H1 (cell line): Measurements from ENCODE around the gene ABHD12. TPM values are rescaled to one million over a fixed set of nuclear protein-coding genes. Genes with fewer than 3 reads are reported as not detected.

Experiments used
- CTCF ChIA-PET: fragments of 300-600 bp; sonication (Branson Sonifier 250); formaldehyde crosslinking; loops from one replicate; lab custom pipeline; 2021; ENCODE audit not compliant: partially characterized antibody; lab: Charles Lee
- POLR2A ChIA-PET: fragments of 300-600 bp; sonication (Branson Sonifier 250); formaldehyde crosslinking; loops from one replicate; lab custom pipeline; 2021; ENCODE audit warnings: inconsistent platforms; ENCODE audit not compliant: partially characterized antibody; lab: Charles Lee
- DNase-seq, 2 experiments: peaks; one replicate each; pipeline versions ENCODE4 v3.0.0 to v3.0.0-alpha.2; 2010 to 2022; ENCODE audit warnings: low spot score in 2 of 2, low read depth in 1 of 2, mixed read lengths in 1 of 2
- FAIRE-seq: peaks from 2 replicates; lab custom pipeline; 2011; peaks lifted over from hg19 to GRCh38; lab: Jason Lieb, UNC
- H2AFZ ChIP-seq: 2 replicates; pipeline ENCODE4 v1.8.1; 2012; ENCODE audit warnings: low read length, inconsistent platforms
- H2AK5ac ChIP-seq: 2 replicates; pipeline ENCODE4 v1.6.1; 2013; ENCODE audit warnings: low read depth, low read length
- H2BK120ac ChIP-seq: replicated peaks from 2 replicates; pipeline ENCODE3; 2013; ENCODE audit warnings: low read depth, low read length, inconsistent platforms
- H2BK12ac ChIP-seq: 2 replicates; pipeline ENCODE4 v1.6.1; 2013; ENCODE audit warnings: low read depth, low read length
- H2BK15ac ChIP-seq: 2 replicates; pipeline ENCODE4 v1.6.1; 2013; ENCODE audit warnings: low read length
- H2BK20ac ChIP-seq: 2 replicates; pipeline ENCODE4 v1.6.1; 2013; ENCODE audit warnings: low read length
- H2BK5ac ChIP-seq: 2 replicates; pipeline ENCODE4 v1.6.1; 2013; ENCODE audit warnings: low read depth, low read length
- H3K14ac ChIP-seq: 2 replicates; pipeline ENCODE4 v1.6.1; 2013; ENCODE audit warnings: inconsistent platforms; ENCODE audit not compliant: insufficient read length
- H3K18ac ChIP-seq: 2 replicates; pipeline ENCODE4 v1.6.1; 2013; ENCODE audit warnings: low read length; ENCODE audit errors: extremely low read depth
- H3K23ac ChIP-seq: 2 replicates; pipeline ENCODE4 v1.6.1; 2013; ENCODE audit warnings: inconsistent platforms; ENCODE audit not compliant: insufficient read length
- H3K23me2 ChIP-seq: 2 replicates; pipeline ENCODE4 v1.6.1; 2013; ENCODE audit warnings: low read depth, low read length
- H3K27ac ChIP-seq: 2 replicates; pipeline ENCODE4 v1.6.1; 2011; ENCODE audit warnings: low read depth, low read length, inconsistent platforms
- H3K27me3 ChIP-seq, 4 experiments: replicated peaks in 1 of 4; 1 replicate in 1 of 4; 2 replicates in 3 of 4; pipeline versions ENCODE4 v1.6.1 to v1.8.1; 2011 to 2013; ENCODE audit warnings: low read length in 3 of 4, mild to moderate bottlenecking in 3 of 4, inconsistent platforms in 2 of 4, mixed read lengths in 2 of 4, moderate library complexity in 1 of 4; ENCODE audit not compliant: control insufficient read depth in 3 of 4, insufficient read depth in 3 of 4; ENCODE audit errors: extremely low read depth in 1 of 4
- H3K36me3 ChIP-seq, 4 experiments: 2 replicates each; pipeline versions ENCODE4 v1.6.1 to v1.8.1; 2011 to 2013; ENCODE audit warnings: mild to moderate bottlenecking in 4 of 4, low read length in 3 of 4, moderate library complexity in 2 of 4, control low read depth in 1 of 4, inconsistent platforms in 1 of 4; ENCODE audit not compliant: insufficient read depth in 4 of 4, control insufficient read depth in 2 of 4
- H3K4ac ChIP-seq: replicated peaks from 2 replicates; pipeline ENCODE3; 2013; ENCODE audit warnings: low read length, low read depth, mixed read lengths, inconsistent platforms; ENCODE audit not compliant: insufficient read length
- H3K4me1 ChIP-seq, 4 experiments: replicated peaks in 1 of 4; 1 replicate in 1 of 4; 2 replicates in 3 of 4; pipeline versions ENCODE4 v1.6.1 to v1.8.1; 2011 to 2013; ENCODE audit warnings: low read length in 3 of 4, inconsistent platforms in 2 of 4, mixed read lengths in 1 of 4; ENCODE audit not compliant: insufficient read depth in 4 of 4, control insufficient read depth in 3 of 4
- H3K4me2 ChIP-seq, 2 experiments: 2 replicates each; pipeline versions ENCODE4 v1.6.1 to v1.8.1; 2011 to 2013; ENCODE audit warnings: low read depth in 2 of 2, low read length in 2 of 2, control low read depth in 1 of 2, inconsistent platforms in 1 of 2, mild to moderate bottlenecking in 1 of 2; ENCODE audit not compliant: insufficient read depth in 1 of 2
- H3K4me3 ChIP-seq, 4 experiments: fragments of 200-600, 300-600 bp in 1 of 4; sonication (generic), shearing (Covaris generic), sonication (Bioruptor Twin) in 1 of 4; 2 replicates each; pipeline versions ENCODE4 v1.5.1 to v1.8.1; 2011 to 2016; ENCODE audit warnings: low read length in 4 of 4, low read depth in 3 of 4, control low read depth in 2 of 4, inconsistent platforms in 2 of 4, mild to moderate bottlenecking in 2 of 4, mixed read lengths in 1 of 4, moderate library complexity in 1 of 4; ENCODE audit not compliant: insufficient read depth in 2 of 4; ENCODE audit errors: extremely low read depth in 1 of 4
- H3K56ac ChIP-seq: replicated peaks from 2 replicates; pipeline ENCODE3; 2013; ENCODE audit warnings: low read depth, mild to moderate bottlenecking, mixed read lengths, low read length, inconsistent platforms; ENCODE audit not compliant: insufficient read length
- H3K79me1 ChIP-seq: 2 replicates; pipeline ENCODE4 v1.6.1; 2013; ENCODE audit warnings: low read depth, low read length, control low read depth
- H3K79me2 ChIP-seq, 2 experiments: 2 replicates each; pipeline versions ENCODE4 v1.6.1 to v1.8.1; 2012 to 2013; ENCODE audit warnings: low read length in 2 of 2, mild to moderate bottlenecking in 2 of 2, inconsistent platforms in 1 of 2; ENCODE audit not compliant: insufficient read depth in 2 of 2, control insufficient read depth in 1 of 2
- H3K9ac ChIP-seq, 4 experiments: replicated peaks in 1 of 4; 1 replicate in 1 of 4; 2 replicates in 3 of 4; pipeline versions ENCODE4 v1.6.1 to v1.8.1; 2011 to 2013; ENCODE audit warnings: low read depth in 3 of 4, low read length in 3 of 4, control low read depth in 2 of 4, mild to moderate bottlenecking in 2 of 4, moderate library complexity in 2 of 4, inconsistent platforms in 1 of 4; ENCODE audit errors: extremely low read depth in 1 of 4
- H3K9me3 ChIP-seq, 2 experiments: 2 replicates each; pipeline versions ENCODE4 v1.6.1 to v1.8.1; 2012 to 2013; ENCODE audit warnings: mild to moderate bottlenecking in 2 of 2, moderate library complexity in 2 of 2, control low read depth in 1 of 2, inconsistent platforms in 1 of 2, low read depth in 1 of 2, low read length in 1 of 2, mixed read lengths in 1 of 2; ENCODE audit not compliant: insufficient read depth in 2 of 2
- H4K20me1 ChIP-seq, 2 experiments: replicated peaks in 1 of 2; 2 replicates each; pipeline versions ENCODE3 to v1.8.1; 2011 to 2013; ENCODE audit warnings: inconsistent platforms in 2 of 2, low read length in 2 of 2, mild to moderate bottlenecking in 1 of 2; ENCODE audit not compliant: insufficient read depth in 2 of 2, control insufficient read depth in 1 of 2
- H4K5ac ChIP-seq: 2 replicates; pipeline ENCODE4 v1.6.1; 2013; ENCODE audit warnings: low read length, low read depth, mixed read lengths, inconsistent platforms; ENCODE audit not compliant: insufficient read length
- H4K8ac ChIP-seq: 2 replicates; pipeline ENCODE4 v1.8.0; 2013; ENCODE audit warnings: mild to moderate bottlenecking, moderate library complexity, low read length, inconsistent platforms; ENCODE audit not compliant: insufficient read depth; ENCODE audit errors: extremely low read depth
- H4K91ac ChIP-seq: replicated peaks from 2 replicates; pipeline ENCODE3; 2013; ENCODE audit warnings: low read length, mixed read lengths, inconsistent platforms; ENCODE audit not compliant: insufficient read length
- BACH1 ChIP-seq: IDR thresholded peaks from 2 replicates; pipeline ENCODE4 v1.6.1; 2012; ENCODE audit warnings: low read length, improper control_type of control experiment
- CEBPB ChIP-seq: IDR thresholded peaks from 2 replicates; pipeline ENCODE4 v1.6.1; 2012; ENCODE audit warnings: low read depth, low read length
- E2F6 ChIP-seq: IDR thresholded peaks from 2 replicates; pipeline ENCODE4 v1.6.1; 2012; ENCODE audit warnings: inconsistent platforms
- KDM1A ChIP-seq: fragments of 200-600, 300-600 bp; sonication (generic); IDR thresholded peaks from 2 replicates; pipeline ENCODE4 v1.7.1; 2016; ENCODE audit warnings: mild to moderate bottlenecking, low read length, borderline replicate concordance
- MAX ChIP-seq: IDR thresholded peaks from 2 replicates; pipeline ENCODE4 v1.6.1; 2012; ENCODE audit warnings: inconsistent platforms
- NRF1 ChIP-seq: IDR thresholded peaks from 2 replicates; pipeline ENCODE4 v1.6.1; 2011; ENCODE audit warnings: mild to moderate bottlenecking, low read depth, low read length, improper control_type of control experiment
- POLR2AphosphoS5 ChIP-seq: IDR thresholded peaks from 2 replicates; pipeline ENCODE4 v1.6.1; 2011; ENCODE audit warnings: low read depth, low read length
- POU5F1 ChIP-seq: IDR thresholded peaks from 2 replicates; pipeline ENCODE4 v1.6.1; 2011; ENCODE audit warnings: low read depth, mild to moderate bottlenecking, low read length, moderate library complexity
- SIN3A ChIP-seq, 2 experiments: IDR thresholded peaks in 1 of 2; conservative IDR thresholded peaks in 1 of 2; 2 replicates each; pipeline ENCODE4 v1.6.1; 2011 to 2012; ENCODE audit warnings: low read length in 2 of 2, improper control_type of control experiment in 1 of 2, low read depth in 1 of 2, mild to moderate bottlenecking in 1 of 2
- SP1 ChIP-seq: IDR thresholded peaks from 2 replicates; pipeline ENCODE4 v1.6.1; 2011; ENCODE audit warnings: low read depth, low read length
- SP2 ChIP-seq: IDR thresholded peaks from 2 replicates; pipeline ENCODE4 v1.6.1; 2012; ENCODE audit warnings: mild to moderate bottlenecking, low read length, inconsistent platforms
- TAF1 ChIP-seq: IDR thresholded peaks from 2 replicates; pipeline ENCODE4 v1.6.1; 2011; ENCODE audit warnings: mild to moderate bottlenecking, low read depth, low read length
- WGBS, 2 experiments: shearing (Covaris generic) in 1 of 2; methylation state at CpG; one replicate each; pipeline versions ENCODE4 v1.1.6 to v1.1.7; 2013 to 2015; ENCODE audit warnings: low lambda C conversion rate in 2 of 2, mixed read lengths in 2 of 2, inconsistent platforms in 1 of 2, low coverage in 1 of 2, missing lambda C conversion rate in 1 of 2; ENCODE audit not compliant: insufficient replicate concordance in 2 of 2, insufficient coverage in 1 of 2, insufficient read length in 1 of 2; ENCODE audit errors: extremely low coverage in 1 of 2, missing lambda C conversion rate in 1 of 2; 5-methylcytosine and 5-hydroxymethylcytosine counted together
- polyA plus RNA-seq, 7 experiments: library from polyadenylated mRNA; depleted of rRNA in 3 of 7; stranded (reverse) in 5 of 7; unstranded in 2 of 7; fragments of >200 nt in 5 of 7; fragments of 200-250 nt in 2 of 7; gene quantifications; 1 replicate in 5 of 7; 2 replicates in 1 of 7; 4 replicates in 1 of 7; pipeline versions ENCODE4 v1.2.1 to v1.2.3, GENCODE V29; 2011 to 2013; ENCODE audit warnings: missing spikeins in 2 of 7, mixed read lengths in 2 of 7
- total RNA-seq: library from RNA; stranded (reverse); fragmentation: NEBNext Ultra II Directional; extraction: Animal tissue kit (Norgen Biotek cat#: 25700); gene quantifications from 2 replicates; pipeline ENCODE4 v1.2.1, GENCODE V29; 2021
- TF ChIP-seq, protein P1 (sequence below): IDR thresholded peaks from 2 replicates; pipeline ENCODE4 v1.6.1; 2011; ENCODE audit warnings: low read length, improper control_type of control experiment

The ABHD12 gene
- total and polyA plus RNA-seq, 2 of the 8 experiments (the other 6 are each of a cell fraction or from before 2014, with no cell fraction given), result 31.3 to 59.5 TPM

DNA sequence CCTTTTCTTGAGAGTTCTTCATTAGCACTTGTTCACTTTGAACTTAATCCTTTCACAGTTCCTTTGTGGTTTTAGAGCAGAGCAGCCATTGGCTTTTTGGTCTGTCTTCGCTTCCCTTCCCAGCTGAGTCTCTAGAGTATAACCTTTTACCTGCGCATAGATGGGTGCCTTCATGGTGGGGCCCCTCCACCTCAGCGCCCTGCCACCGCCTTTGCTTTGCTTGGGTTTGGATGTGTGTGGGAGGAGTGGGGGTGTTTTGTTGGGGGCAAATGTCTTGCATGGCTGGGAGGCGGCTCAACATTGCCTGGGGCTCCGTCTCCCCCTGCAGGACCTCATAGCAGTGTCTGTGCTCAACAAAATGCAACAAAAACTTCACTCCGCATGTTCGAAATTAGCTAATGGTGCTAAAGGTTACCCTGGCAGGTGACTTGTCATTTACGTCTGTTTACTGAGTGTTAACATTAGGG lies 130.8 kb downstream of the ABHD12 start:
- no peak overlapping the region for H2BK12ac ChIP-seq
- H3K4me1 ChIP-seq, result no peaks in the 10 kb centered on the region
- no peak overlapping the region for H2AK5ac ChIP-seq
- H2BK120ac ChIP-seq, result no peak overlapping the region
- no peak overlapping the region for H3K4me2 ChIP-seq
- H4K8ac ChIP-seq, result no peak overlapping the region
- no peak for FAIRE-seq
- ChIA-PET POLR2A (interaction anchor here (1.5 to 2.1 kb wide), 2 partner anchors 10 to 12 kb away, joined by 4 to 6 read pairs; partner anchors contain the start of gene PYGB), CTCF (interaction anchor here (1.6 kb wide), 1 partner anchor 111 kb away, joined by 3 read pairs; no protein-coding TSS in a partner anchor)
- H2BK5ac ChIP-seq, result no peak overlapping the region
- no peak overlapping the region for H3K4ac ChIP-seq
- H3K14ac ChIP-seq, result no peak overlapping the region
- H3K9ac ChIP-seq, result no peak overlapping the region
- H4K91ac ChIP-seq, result no peak overlapping the region
- H2BK20ac ChIP-seq, result no peak overlapping the region
- DNase-seq, result peak in 1 of 2 experiments; percentile 19
- no peak overlapping the region for H3K27ac ChIP-seq
- H3K56ac ChIP-seq, result no peak overlapping the region
- no peak overlapping the region for H4K5ac ChIP-seq
- H3K27me3 ChIP-seq, result no peaks in the 10 kb centered on the region
- 94% methylated on average over 9 of the region's 9 CpGs; no CpG with 5 or more reads in 1 of the 2 experiments for WGBS, 2 experiments
- no peak for TF ChIP-seq NRF1
- TF ChIP-seq BACH1, result no peak
- TF ChIP-seq, protein P1, sequence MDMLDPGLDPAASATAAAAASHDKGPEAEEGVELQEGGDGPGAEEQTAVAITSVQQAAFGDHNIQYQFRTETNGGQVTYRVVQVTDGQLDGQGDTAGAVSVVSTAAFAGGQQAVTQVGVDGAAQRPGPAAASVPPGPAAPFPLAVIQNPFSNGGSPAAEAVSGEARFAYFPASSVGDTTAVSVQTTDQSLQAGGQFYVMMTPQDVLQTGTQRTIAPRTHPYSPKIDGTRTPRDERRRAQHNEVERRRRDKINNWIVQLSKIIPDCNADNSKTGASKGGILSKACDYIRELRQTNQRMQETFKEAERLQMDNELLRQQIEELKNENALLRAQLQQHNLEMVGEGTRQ, result no peak
- no peak for TF ChIP-seq SP1
- no peak for TF ChIP-seq E2F6
- no peak for TF ChIP-seq KDM1A
- no peak for TF ChIP-seq SIN3A (conservative IDR thresholded peaks at IDR 0.05 in 1 of 2, IDR thresholded peaks at IDR 0.05 in 1 of 2; ENCODE audit: low read depth in 1 of 2, low read length in 2 of 2)
- no peak for TF ChIP-seq CEBPB
- TF ChIP-seq MAX, result no peak
- TF ChIP-seq SP2, result no peak
- TF ChIP-seq POU5F1, result no peak
- TF ChIP-seq POLR2AphosphoS5, result no peak
- TF ChIP-seq TAF1, result no peak
- TF ChIP-seq, all 59 proteins: peak for 0
- H2AFZ ChIP-seq, result no peak overlapping the region
- H3K79me2 ChIP-seq, result peaks cover 0 to 13% of the 10 kb centered on the region in 2 experiments; a peak in 2 of 4 replicates
- H3K9me3 ChIP-seq, result peaks cover 0 to 6% of the 10 kb centered on the region in 2 experiments; a peak in 1 of 4 replicates
- no peaks in the 10 kb centered on the region for H4K20me1 ChIP-seq
- peaks cover 13% of the 10 kb centered on the region for H3K79me1 ChIP-seq
- H3K23me2 ChIP-seq, result no peaks in the 10 kb centered on the region
- no peak overlapping the region for H3K4me3 ChIP-seq
- peaks cover 2 to 17% (median 9%) of the 10 kb centered on the region in 4 experiments; a peak in 3 of 8 replicates for H3K36me3 ChIP-seq
- H3K23ac ChIP-seq, result no peak overlapping the region
- no peak overlapping the region for H3K18ac ChIP-seq
- H2BK15ac ChIP-seq, result no peak overlapping the region
